Smooth muscle cell (in vitro differentiated cells): ENCODE measurements around the gene SH3RF3. TPM values are rescaled to one million over a fixed set of nuclear protein-coding genes. Genes with fewer than 3 reads are reported as not detected.

ENCODE experiments used
- DNase-seq: peaks from one replicate; lab custom pipeline; 2025; ENCODE audit not compliant: unreplicated experiment; lab: John Stamatoyannopoulos, UW
- H2AFZ ChIP-seq: fragments of 200-600 bp; sonication (generic); 2 replicates; pipeline ENCODE4 v1.6.0; 2016; ENCODE audit warnings: antibody characterized with exemption, low read depth, mild to moderate bottlenecking
- H3F3A ChIP-seq: fragments of 200-600 bp; sonication (generic); 2 replicates; pipeline ENCODE4 v1.6.0; 2017; ENCODE audit warnings: antibody characterized with exemption, low read depth
- H3K27ac ChIP-seq: fragments of 200-600 bp; sonication (generic); 2 replicates; pipeline ENCODE4 v1.5.1; 2016; ENCODE audit warnings: low read depth, mild to moderate bottlenecking
- H3K27me3 ChIP-seq: fragments of 200-600 bp; sonication (generic); 2 replicates; pipeline ENCODE4 v1.6.1; 2016; ENCODE audit warnings: low read depth, mild to moderate bottlenecking
- H3K36me3 ChIP-seq: fragments of 200-600 bp; sonication (generic); 2 replicates; pipeline ENCODE4 v1.5.1; 2016; ENCODE audit warnings: low read depth
- H3K4me1 ChIP-seq: fragments of 200-600 bp; sonication (generic); 2 replicates; pipeline ENCODE4 v1.5.1; 2016; ENCODE audit warnings: low read depth
- H3K4me2 ChIP-seq: fragments of 200-600 bp; sonication (generic); 2 replicates; pipeline ENCODE4 v1.6.0; 2016; ENCODE audit warnings: mild to moderate bottlenecking
- H3K4me3 ChIP-seq: fragments of 200-600 bp; sonication (generic); 2 replicates; pipeline ENCODE4 v1.5.1; 2016; ENCODE audit warnings: mild to moderate bottlenecking
- H3K79me2 ChIP-seq: fragments of 200-600 bp; sonication (generic); 2 replicates; pipeline ENCODE4 v1.6.0; 2016; ENCODE audit warnings: low read depth, mild to moderate bottlenecking
- H3K9ac ChIP-seq: fragments of 200-600 bp; sonication (generic); 2 replicates; pipeline ENCODE4 v1.6.0; 2016; ENCODE audit warnings: low read depth
- H3K9me3 ChIP-seq: fragments of 200-600 bp; sonication (generic); replicated peaks from 2 replicates; pipeline ENCODE4 v1.5.1; 2016; ENCODE audit warnings: low read depth
- H4K20me1 ChIP-seq: fragments of 200-600 bp; sonication (generic); 2 replicates; pipeline ENCODE4 v1.6.0; 2016; ENCODE audit warnings: low read depth
- WGBS: methylation state at CpG from one replicate; pipeline ENCODE4 v1.1.7; 2016; ENCODE audit warnings: low lambda C conversion rate; 5-methylcytosine and 5-hydroxymethylcytosine counted together
- polyA plus RNA-seq: library from polyadenylated mRNA; unstranded; fragments of >200 nt; fragmentation: Nextera tagmentation; extraction: Ambion mirVana; gene quantifications from 2 replicates; pipeline ENCODE4 v1.2.1, GENCODE V29; 2016
- total RNA-seq: library from RNA; depleted of rRNA; stranded (reverse); fragments of >200 nt; gene quantifications from 2 replicates; pipeline ENCODE4 v1.2.3, GENCODE V29; 2014
- TF ChIP-seq, protein P1 (sequence below): fragments of 200-600 bp; sonication (generic); IDR thresholded peaks from 2 replicates; pipeline ENCODE4 v1.5.1; 2017; ENCODE audit warnings: borderline replicate concordance, mild to moderate bottlenecking, antibody characterized with exemption; ENCODE audit not compliant: insufficient read depth, poor library complexity, severe bottlenecking

Gene SH3RF3
- total and polyA plus RNA-seq, 2 experiments from 2014 or later: 6.6 to 11.8 TPM

DNA sequence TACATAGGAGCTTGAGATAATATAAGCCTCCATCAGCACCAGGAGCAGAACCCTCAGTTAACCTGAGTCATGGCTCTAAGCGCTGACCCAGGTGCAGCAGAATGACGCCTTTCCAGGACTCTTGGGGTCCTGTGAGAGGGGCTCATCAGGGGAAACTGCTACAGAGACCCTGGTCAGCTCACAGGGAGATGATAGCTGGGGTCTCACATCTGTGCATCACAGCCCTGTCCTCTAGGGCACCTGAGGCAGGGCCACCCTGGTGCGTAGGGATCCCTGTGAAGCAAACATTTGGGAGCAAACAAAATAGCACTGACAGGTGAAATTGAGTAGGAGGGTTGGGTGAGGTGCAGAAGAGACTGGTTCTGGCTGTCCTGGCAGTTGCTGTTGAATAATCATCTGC lies 219.2 kb downstream of the SH3RF3 start:
- TF ChIP-seq, protein P1, sequence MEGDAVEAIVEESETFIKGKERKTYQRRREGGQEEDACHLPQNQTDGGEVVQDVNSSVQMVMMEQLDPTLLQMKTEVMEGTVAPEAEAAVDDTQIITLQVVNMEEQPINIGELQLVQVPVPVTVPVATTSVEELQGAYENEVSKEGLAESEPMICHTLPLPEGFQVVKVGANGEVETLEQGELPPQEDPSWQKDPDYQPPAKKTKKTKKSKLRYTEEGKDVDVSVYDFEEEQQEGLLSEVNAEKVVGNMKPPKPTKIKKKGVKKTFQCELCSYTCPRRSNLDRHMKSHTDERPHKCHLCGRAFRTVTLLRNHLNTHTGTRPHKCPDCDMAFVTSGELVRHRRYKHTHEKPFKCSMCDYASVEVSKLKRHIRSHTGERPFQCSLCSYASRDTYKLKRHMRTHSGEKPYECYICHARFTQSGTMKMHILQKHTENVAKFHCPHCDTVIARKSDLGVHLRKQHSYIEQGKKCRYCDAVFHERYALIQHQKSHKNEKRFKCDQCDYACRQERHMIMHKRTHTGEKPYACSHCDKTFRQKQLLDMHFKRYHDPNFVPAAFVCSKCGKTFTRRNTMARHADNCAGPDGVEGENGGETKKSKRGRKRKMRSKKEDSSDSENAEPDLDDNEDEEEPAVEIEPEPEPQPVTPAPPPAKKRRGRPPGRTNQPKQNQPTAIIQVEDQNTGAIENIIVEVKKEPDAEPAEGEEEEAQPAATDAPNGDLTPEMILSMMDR: no peak
- 95% methylated on average over 3 of the region's 3 CpGs for WGBS
- H3K9ac ChIP-seq: no peak overlapping the region

DNA sequence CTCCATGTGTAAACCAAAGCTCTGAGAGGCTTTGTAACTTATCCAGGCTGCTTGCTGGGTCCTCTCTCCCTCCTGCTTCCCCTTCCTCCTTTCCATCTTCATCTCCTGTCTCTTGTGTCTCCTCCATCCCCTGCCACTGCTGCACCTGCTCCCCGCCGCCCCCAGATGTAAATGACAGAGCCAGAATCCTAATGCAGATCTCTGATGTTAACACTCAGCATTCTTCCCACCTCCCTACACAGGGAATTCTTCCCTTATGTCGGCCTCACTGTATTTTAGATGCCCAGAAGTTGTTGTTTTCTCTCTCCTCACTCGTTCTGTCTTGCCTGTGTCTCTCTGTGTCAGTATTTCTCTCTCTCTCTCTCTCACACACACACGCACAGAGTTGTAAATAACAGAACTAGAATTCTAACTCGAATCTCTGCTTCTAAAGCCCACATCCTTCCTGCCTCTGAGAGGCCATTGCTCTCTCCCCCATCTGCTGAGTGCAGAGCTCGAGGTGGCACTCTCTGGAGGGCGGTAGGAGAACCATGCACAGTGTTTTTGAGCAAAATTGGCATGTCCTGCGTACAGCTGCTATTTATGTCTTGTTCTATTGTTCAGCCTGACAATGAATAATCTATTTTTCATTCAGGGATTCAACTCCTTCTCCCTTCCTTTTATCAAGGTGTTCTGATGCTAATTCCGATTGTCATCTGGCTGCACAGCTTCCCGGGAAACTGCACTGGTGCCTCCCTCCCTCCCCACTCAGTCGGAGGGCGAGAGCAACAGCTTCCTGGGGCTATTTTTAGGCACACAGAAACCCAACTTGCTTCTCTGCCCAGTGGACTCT lies 219.9 kb downstream of the SH3RF3 start:
- Histone ChIP-seq H4K20me1 (peaks cover 37% of the 10 kb centered on the region), H3F3A (no peaks in the 10 kb centered on the region), H3K4me3 (no peak overlapping the region), H3K79me2 (peaks cover 9% of the 10 kb centered on the region), H2AFZ (no peak overlapping the region), H3K27ac (no peak overlapping the region), H3K9ac (no peak overlapping the region), H3K4me1 (peaks cover 4% of the 10 kb centered on the region), H3K36me3 (no peaks in the 10 kb centered on the region), H3K9me3 (no peaks in the 10 kb centered on the region), H3K27me3 (no peaks in the 10 kb centered on the region), H3K4me2 (no peak overlapping the region)
- 74% methylated on average over 13 of the region's 13 CpGs for WGBS
- no peak for DNase-seq
- TF ChIP-seq, protein P1: no peak

More for the DNA sequence above, 219.2 kb downstream of the SH3RF3 start:
- no peak for DNase-seq
- H3K79me2 ChIP-seq: peaks cover 9% of the 10 kb centered on the region
- H3K4me3 ChIP-seq: no peak overlapping the region
- no peaks in the 10 kb centered on the region for H3K27me3 ChIP-seq
- H3K4me2 ChIP-seq: no peak overlapping the region
- H3K9me3 ChIP-seq: no peaks in the 10 kb centered on the region
- no peak overlapping the region for H2AFZ ChIP-seq
- H3K36me3 ChIP-seq: no peaks in the 10 kb centered on the region
- no peaks in the 10 kb centered on the region for H3F3A ChIP-seq
- H3K27ac ChIP-seq: no peak overlapping the region
- peaks cover 4% of the 10 kb centered on the region for H3K4me1 ChIP-seq
- peaks cover 37% of the 10 kb centered on the region for H4K20me1 ChIP-seq

DNA sequence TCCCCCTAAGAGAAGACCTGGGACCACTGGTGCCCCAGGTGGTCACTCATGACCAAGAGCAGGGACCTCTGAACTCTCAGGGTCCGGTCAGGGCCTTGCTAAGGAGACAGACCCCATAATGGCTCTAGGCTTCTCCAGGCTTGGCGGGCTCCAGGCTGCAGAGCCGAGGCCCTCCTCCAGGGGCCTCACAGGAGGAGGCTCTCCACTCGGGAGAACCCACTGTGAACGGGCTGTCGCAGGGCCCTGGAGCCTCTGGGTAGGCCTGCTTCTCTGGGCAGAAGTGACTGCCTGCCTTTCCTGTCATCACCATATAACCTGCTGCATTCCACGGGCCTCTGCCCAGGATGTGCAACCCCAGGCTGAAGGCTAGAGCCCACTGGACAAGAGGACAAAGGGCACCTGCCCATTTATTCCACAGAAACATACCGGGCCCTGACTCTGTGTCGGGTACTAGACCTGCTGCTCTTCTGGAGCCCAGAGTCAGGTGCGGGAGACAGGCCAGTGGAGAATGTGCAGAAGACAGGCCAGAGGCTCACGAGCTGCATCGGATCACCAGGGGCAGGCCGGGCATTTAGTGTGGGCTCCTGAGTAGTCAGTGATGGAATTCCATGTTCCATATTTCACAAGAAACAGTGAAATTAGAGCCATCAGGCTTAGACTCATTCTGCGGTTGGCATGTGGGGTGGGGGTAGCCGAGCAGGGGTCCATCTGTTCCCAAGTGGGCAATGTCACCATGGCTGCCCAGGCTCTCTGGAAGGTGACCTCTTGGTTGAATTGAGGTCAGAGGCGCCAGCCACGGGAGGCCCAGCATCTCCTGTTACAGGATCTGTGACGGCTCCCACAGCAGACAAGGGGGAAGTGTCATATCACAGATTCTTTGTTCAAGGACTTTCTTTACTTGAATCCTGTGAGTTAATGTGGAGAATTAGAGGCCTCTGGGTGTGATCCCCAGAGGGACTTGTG lies 220.8 kb downstream of the SH3RF3 start:
- no peak overlapping the region for H3K4me2 ChIP-seq
- H3K4me1 ChIP-seq: peaks cover 4% of the 10 kb centered on the region
- no peak for DNase-seq
- H3K9ac ChIP-seq: no peak overlapping the region
- TF ChIP-seq, protein P1: no peak
- H3F3A ChIP-seq: no peaks in the 10 kb centered on the region
- no peak overlapping the region for H3K27ac ChIP-seq
- WGBS: 91% methylated on average over 18 of the region's 18 CpGs
- no peaks in the 10 kb centered on the region for H3K36me3 ChIP-seq
- no peaks in the 10 kb centered on the region for H3K9me3 ChIP-seq
- H3K27me3 ChIP-seq: no peaks in the 10 kb centered on the region
- no peak overlapping the region for H3K4me3 ChIP-seq
- H3K79me2 ChIP-seq: peaks cover 6% of the 10 kb centered on the region
- H2AFZ ChIP-seq: no peak overlapping the region
- H4K20me1 ChIP-seq: peaks cover 30% of the 10 kb centered on the region
